Neutrophil (primary cell): ENCODE data around the gene IFIT1B.

Experiments
- H3K27ac ChIP-seq: fragments of 200-600 bp; sonication (generic); 2 replicates; pipeline ENCODE4 v1.5.1; 2016; ENCODE audit warnings: mild to moderate bottlenecking, moderate library complexity
- H3K27me3 ChIP-seq: fragments of 200-600 bp; sonication (generic); 2 replicates; pipeline ENCODE4 v1.6.0; 2016; ENCODE audit warnings: mild to moderate bottlenecking
- H3K36me3 ChIP-seq: fragments of 200-600 bp; sonication (generic); 2 replicates; pipeline ENCODE4 v1.5.1; 2017
- H3K4me1 ChIP-seq, 2 experiments: fragments of 200-600 bp in 1 of 2; sonication (generic) in 1 of 2; 1 replicate in 1 of 2; 2 replicates in 1 of 2; pipeline versions ENCODE4 v1.5.1 to v1.6.1; 2013 to 2016; ENCODE audit warnings: low read depth in 1 of 2, low read length in 1 of 2, mild to moderate bottlenecking in 1 of 2, moderate library complexity in 1 of 2; ENCODE audit not compliant: control insufficient read depth in 1 of 2, insufficient read depth in 1 of 2
- H3K4me3 ChIP-seq, 2 experiments: fragments of 200-600 bp in 1 of 2; sonication (generic) in 1 of 2; 1 replicate in 1 of 2; 2 replicates in 1 of 2; pipeline ENCODE4 v1.5.1; 2013 to 2016; ENCODE audit warnings: low read depth in 1 of 2, low read length in 1 of 2, mild to moderate bottlenecking in 1 of 2, moderate library complexity in 1 of 2
- H3K9me3 ChIP-seq: fragments of 200-600 bp; sonication (generic); 2 replicates; pipeline ENCODE4 v1.5.1; 2016
- TF ChIP-seq, protein P1 (sequence below): fragments of 200-600 bp; sonication (generic); IDR thresholded peaks from 2 replicates; pipeline ENCODE4 v1.5.1; 2016; ENCODE audit warnings: antibody characterized with exemption

IFIT1B gene

GRCh38 chr10:89416465-89416864 is 38.6 kb downstream of the IFIT1B start:
- H3K9me3 ChIP-seq = no peaks in the 10 kb centered on the region
- TF ChIP-seq, protein P1, sequence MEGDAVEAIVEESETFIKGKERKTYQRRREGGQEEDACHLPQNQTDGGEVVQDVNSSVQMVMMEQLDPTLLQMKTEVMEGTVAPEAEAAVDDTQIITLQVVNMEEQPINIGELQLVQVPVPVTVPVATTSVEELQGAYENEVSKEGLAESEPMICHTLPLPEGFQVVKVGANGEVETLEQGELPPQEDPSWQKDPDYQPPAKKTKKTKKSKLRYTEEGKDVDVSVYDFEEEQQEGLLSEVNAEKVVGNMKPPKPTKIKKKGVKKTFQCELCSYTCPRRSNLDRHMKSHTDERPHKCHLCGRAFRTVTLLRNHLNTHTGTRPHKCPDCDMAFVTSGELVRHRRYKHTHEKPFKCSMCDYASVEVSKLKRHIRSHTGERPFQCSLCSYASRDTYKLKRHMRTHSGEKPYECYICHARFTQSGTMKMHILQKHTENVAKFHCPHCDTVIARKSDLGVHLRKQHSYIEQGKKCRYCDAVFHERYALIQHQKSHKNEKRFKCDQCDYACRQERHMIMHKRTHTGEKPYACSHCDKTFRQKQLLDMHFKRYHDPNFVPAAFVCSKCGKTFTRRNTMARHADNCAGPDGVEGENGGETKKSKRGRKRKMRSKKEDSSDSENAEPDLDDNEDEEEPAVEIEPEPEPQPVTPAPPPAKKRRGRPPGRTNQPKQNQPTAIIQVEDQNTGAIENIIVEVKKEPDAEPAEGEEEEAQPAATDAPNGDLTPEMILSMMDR = no peak
- peaks cover 16% of the 10 kb centered on the region for H3K27me3 ChIP-seq
- peaks cover 23 to 25% of the 10 kb centered on the region in 2 experiments for H3K4me1 ChIP-seq
- H3K36me3 ChIP-seq = peaks cover 17% of the 10 kb centered on the region
- H3K4me3 ChIP-seq = peak overlapping the region; percentile 96 to 97
- no peak overlapping the region for H3K27ac ChIP-seq

GRCh38 chr10:89419548-89419947 is 41.7 kb downstream of the IFIT1B start:
- TF ChIP-seq, protein P1 = no peak
- H3K27me3 ChIP-seq = peaks cover 19% of the 10 kb centered on the region
- H3K9me3 ChIP-seq = no peaks in the 10 kb centered on the region
- H3K36me3 ChIP-seq = peaks cover 17% of the 10 kb centered on the region
- H3K27ac ChIP-seq = no peak overlapping the region
- no peak overlapping the region for H3K4me3 ChIP-seq
- H3K4me1 ChIP-seq = peaks cover 14 to 16% of the 10 kb centered on the region in 2 experiments

- H3K36me3 ChIP-seq = peaks cover 17% of the 10 kb centered on the region
- H3K4me3 ChIP-seq = no peak overlapping the region
- H3K9me3 ChIP-seq = no peaks in the 10 kb centered on the region
- peaks cover 4 to 6% of the 10 kb centered on the region in 2 experiments for H3K4me1 ChIP-seq
- TF ChIP-seq, protein P1 = no peak
- H3K27ac ChIP-seq = peak overlapping the region; percentile 40
- H3K27me3 ChIP-seq = peaks cover 10% of the 10 kb centered on the region
Measured at GRCh38 chr10:89421018-89421476, 43.2 kb downstream of the IFIT1B start.

GRCh38 chr10:89425000-89425399 is 47.1 kb downstream of the IFIT1B start:
- Histone ChIP-seq H3K9me3 (no peaks in the 10 kb centered on the region), H3K27me3 (peaks cover 3% of the 10 kb centered on the region), H3K4me3 (no peak overlapping the region), H3K27ac (no peak overlapping the region), H3K4me1 (no peaks in the 10 kb centered on the region), H3K36me3 (peaks cover 4% of the 10 kb centered on the region)
- TF ChIP-seq, protein P1 = no peak

- peaks cover 3% of the 10 kb centered on the region for H3K27me3 ChIP-seq
- H3K36me3 ChIP-seq = no peaks in the 10 kb centered on the region
- H3K4me1 ChIP-seq = no peaks in the 10 kb centered on the region
- TF ChIP-seq, protein P1 = peak; percentile 44
- H3K9me3 ChIP-seq = no peaks in the 10 kb centered on the region
- no peak overlapping the region for H3K27ac ChIP-seq
- no peak overlapping the region for H3K4me3 ChIP-seq
Measured at GRCh38 chr10:89426230-89426868, 48.5 kb downstream of the IFIT1B start.
